Cardiac muscle cell (in vitro differentiated cells and primary cell): ENCODE data around the gene NODAL. TPM values are rescaled to one million over a fixed set of nuclear protein-coding genes. Genes with fewer than 3 reads are reported as not detected.
A peak's percentile ranks its signal among the peaks of the same experiment; 100 is the strongest.

ENCODE experiments used
- DNase-seq, 2 donors: peaks; one replicate each; pipeline versions ENCODE4 v3.0.0 to v3.0.0-alpha.2; 2010 to 2017; ENCODE audit warnings: low read depth in 1 of 2, low spot score in 1 of 2
- H3K27ac ChIP-seq: fragments of 200-600 bp; sonication (generic); 2 replicates; pipeline ENCODE4 v1.5.1; 2016
- H3K27me3 ChIP-seq: fragments of 200-600 bp; sonication (generic); 2 replicates; pipeline ENCODE4 v1.6.0; 2016; ENCODE audit warnings: control low read depth
- H3K36me3 ChIP-seq: fragments of 200-600 bp; sonication (generic); 2 replicates; pipeline ENCODE4 v1.5.1; 2016; ENCODE audit warnings: control low read depth
- H3K4me1 ChIP-seq: fragments of 200-600 bp; sonication (generic); 2 replicates; pipeline ENCODE4 v1.8.1; 2017; ENCODE audit warnings: low read depth, mild to moderate bottlenecking, mixed run types
- H3K4me3 ChIP-seq: fragments of 200-600 bp; sonication (generic); 2 replicates; pipeline ENCODE4 v1.5.1; 2016; ENCODE audit warnings: mild to moderate bottlenecking
- H3K9me3 ChIP-seq: fragments of 200-600 bp; sonication (generic); 2 replicates; pipeline ENCODE4 v1.5.1; 2017; ENCODE audit warnings: low read depth, mild to moderate bottlenecking, control low read depth
- CTCF ChIP-seq: IDR thresholded peaks from 2 replicates; pipeline ENCODE4 v1.5.1; 2012; ENCODE audit warnings: low read depth, mild to moderate bottlenecking, low read length
- polyA plus RNA-seq: library from polyadenylated mRNA; unstranded; fragments of >200 nt; fragmentation: Nextera tagmentation; extraction: Ambion mirVana; gene quantifications from 2 replicates; pipeline ENCODE4 v1.2.1, GENCODE V29; 2016
- total RNA-seq: library from RNA; depleted of rRNA; stranded (reverse); fragments of >200 nt; gene quantifications from 2 replicates; pipeline ENCODE4 v1.2.3, GENCODE V29; 2016

The NODAL gene
- total and polyA plus RNA-seq, 2 experiments from 2014 or later, result 0.07 to 0.15 TPM

GRCh38 chr10:70472799-70473454 lies 31.4 kb upstream of the NODAL start:
- Histone ChIP-seq H3K9me3 (no peaks in the 10 kb centered on the region), H3K27ac (no peak overlapping the region), H3K27me3 (peaks cover 26% of the 10 kb centered on the region), H3K36me3 (no peaks in the 10 kb centered on the region), H3K4me3 (no peak overlapping the region), H3K4me1 (peaks cover 13% of the 10 kb centered on the region)
- no peak for TF ChIP-seq CTCF
- no peak for DNase-seq

- no peak for TF ChIP-seq CTCF
- no peak overlapping the region for H3K27ac ChIP-seq
- H3K4me1 ChIP-seq, result peaks cover 8% of the 10 kb centered on the region
- H3K4me3 ChIP-seq, result no peak overlapping the region
- no peaks in the 10 kb centered on the region for H3K27me3 ChIP-seq
- no peaks in the 10 kb centered on the region for H3K9me3 ChIP-seq
- H3K36me3 ChIP-seq, result no peaks in the 10 kb centered on the region
- peak in 1 of 2 donors; percentile 59 for DNase-seq
Measured at GRCh38 chr10:70466951-70467350, 25.5 kb upstream of the NODAL start.

GRCh38 chr10:70465832-70466231 lies 24.4 kb upstream of the NODAL start:
- H3K9me3 ChIP-seq, result no peaks in the 10 kb centered on the region
- no peaks in the 10 kb centered on the region for H3K36me3 ChIP-seq
- peaks cover 8% of the 10 kb centered on the region for H3K4me1 ChIP-seq
- H3K27ac ChIP-seq, result no peak overlapping the region
- H3K4me3 ChIP-seq, result no peak overlapping the region
- no peak for DNase-seq
- no peaks in the 10 kb centered on the region for H3K27me3 ChIP-seq
- no peak for TF ChIP-seq CTCF

- no peak overlapping the region for H3K27ac ChIP-seq
- TF ChIP-seq CTCF, result no peak
- no peak for DNase-seq
- H3K4me3 ChIP-seq, result no peak overlapping the region
- peaks cover 8% of the 10 kb centered on the region for H3K4me1 ChIP-seq
- H3K36me3 ChIP-seq, result no peaks in the 10 kb centered on the region
- H3K9me3 ChIP-seq, result no peaks in the 10 kb centered on the region
- no peaks in the 10 kb centered on the region for H3K27me3 ChIP-seq
Measured at GRCh38 chr10:70465278-70465677, 23.8 kb upstream of the NODAL start.

- Histone ChIP-seq H3K27ac (no peak overlapping the region), H3K4me3 (no peak overlapping the region), H3K9me3 (no peaks in the 10 kb centered on the region), H3K4me1 (peaks cover 5% of the 10 kb centered on the region), H3K36me3 (no peaks in the 10 kb centered on the region), H3K27me3 (peaks cover 28% of the 10 kb centered on the region)
- no peak for DNase-seq
- TF ChIP-seq CTCF, result no peak
Measured at GRCh38 chr10:70462349-70462984, 21.0 kb upstream of the NODAL start.
